ENCODE measurements around the gene CCDC158.

GRCh38 chr4:76410636-76411035 lies 10.3 kb downstream of the CCDC158 start:
- TF ChIP-seq CTCF (IDR thresholded peaks at IDR 0.05; ENCODE audit: extremely low read depth in 1 of 2, insufficient read depth in 1 of 2, low read depth in 1 of 2, low read length in 2 of 2) (no peak), MAX (IDR thresholded peaks at IDR 0.05; ENCODE audit: insufficient read depth, insufficient read length) (no peak), POLR2A (IDR thresholded peaks at IDR 0.05; ENCODE audit: low read depth, low read length) (no peak), FOS (IDR thresholded peaks at IDR 0.05; ENCODE audit: borderline replicate concordance, insufficient read depth, low read length) (no peak), EZH2 (IDR thresholded peaks at IDR 0.05; ENCODE audit: borderline replicate concordance, low read depth, low read length, severe bottlenecking) (no peak), JUN (IDR thresholded peaks at IDR 0.05; ENCODE audit: borderline replicate concordance, insufficient read depth, insufficient read length, low read depth) (no peak)

Data from endothelial cell of umbilical vein (primary cell).